Measurements from ENCODE around the gene NUBPL.
"Not testable (repeated sequence)": the region's sequence is repeated elsewhere in the genome, so short reads cannot be mapped to it uniquely, and the experiment has no call there.

NUBPL gene

DNA sequence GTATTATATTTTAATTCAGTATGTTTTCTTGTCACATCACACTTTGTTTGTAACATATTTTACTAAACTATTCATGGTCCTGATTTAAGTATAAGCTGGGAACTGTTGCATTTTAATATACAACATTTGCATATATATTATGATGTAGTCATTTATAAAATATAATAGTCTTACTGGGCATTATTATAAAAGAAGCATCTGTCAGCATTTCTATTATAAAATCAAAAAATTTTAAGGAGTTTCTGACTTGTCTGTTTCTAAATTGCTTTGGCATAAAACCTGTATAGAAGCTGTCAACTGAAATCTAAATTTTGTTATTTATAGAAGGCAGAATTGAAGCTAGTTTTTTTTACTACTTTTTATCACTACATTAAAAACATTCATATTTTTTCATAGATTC, 166.6 kb downstream of the NUBPL start:
- H3K9ac ChIP-seq: no peak overlapping the region
- H3K36me3 ChIP-seq (ENCODE audit: insufficient read depth): no peaks in the 10 kb centered on the region
- no peak overlapping the region for H3K27ac ChIP-seq
- H3K4me3 ChIP-seq (IDR thresholded peaks at IDR 0.05; ENCODE audit: insufficient read depth, low read depth, low read length): no peak overlapping the region
- no peaks in the 10 kb centered on the region for H3K27me3 ChIP-seq (ENCODE audit: insufficient read depth, low read depth)
- no peak overlapping the region for H3K4me2 ChIP-seq
- H4K20me1 ChIP-seq (ENCODE audit: insufficient read depth): no peaks in the 10 kb centered on the region
- TF ChIP-seq, protein P1, sequence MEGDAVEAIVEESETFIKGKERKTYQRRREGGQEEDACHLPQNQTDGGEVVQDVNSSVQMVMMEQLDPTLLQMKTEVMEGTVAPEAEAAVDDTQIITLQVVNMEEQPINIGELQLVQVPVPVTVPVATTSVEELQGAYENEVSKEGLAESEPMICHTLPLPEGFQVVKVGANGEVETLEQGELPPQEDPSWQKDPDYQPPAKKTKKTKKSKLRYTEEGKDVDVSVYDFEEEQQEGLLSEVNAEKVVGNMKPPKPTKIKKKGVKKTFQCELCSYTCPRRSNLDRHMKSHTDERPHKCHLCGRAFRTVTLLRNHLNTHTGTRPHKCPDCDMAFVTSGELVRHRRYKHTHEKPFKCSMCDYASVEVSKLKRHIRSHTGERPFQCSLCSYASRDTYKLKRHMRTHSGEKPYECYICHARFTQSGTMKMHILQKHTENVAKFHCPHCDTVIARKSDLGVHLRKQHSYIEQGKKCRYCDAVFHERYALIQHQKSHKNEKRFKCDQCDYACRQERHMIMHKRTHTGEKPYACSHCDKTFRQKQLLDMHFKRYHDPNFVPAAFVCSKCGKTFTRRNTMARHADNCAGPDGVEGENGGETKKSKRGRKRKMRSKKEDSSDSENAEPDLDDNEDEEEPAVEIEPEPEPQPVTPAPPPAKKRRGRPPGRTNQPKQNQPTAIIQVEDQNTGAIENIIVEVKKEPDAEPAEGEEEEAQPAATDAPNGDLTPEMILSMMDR (conservative IDR thresholded peaks at IDR 0.05; ENCODE audit: low read depth, low read length): no peak
- H3K79me2 ChIP-seq (ENCODE audit: insufficient read depth, low read depth): no peaks in the 10 kb centered on the region
- no peaks in the 10 kb centered on the region for H3K4me1 ChIP-seq (ENCODE audit: low read depth, poor library complexity, severe bottlenecking)
- H2AFZ ChIP-seq (ENCODE audit: low read depth): no peak overlapping the region

DNA sequence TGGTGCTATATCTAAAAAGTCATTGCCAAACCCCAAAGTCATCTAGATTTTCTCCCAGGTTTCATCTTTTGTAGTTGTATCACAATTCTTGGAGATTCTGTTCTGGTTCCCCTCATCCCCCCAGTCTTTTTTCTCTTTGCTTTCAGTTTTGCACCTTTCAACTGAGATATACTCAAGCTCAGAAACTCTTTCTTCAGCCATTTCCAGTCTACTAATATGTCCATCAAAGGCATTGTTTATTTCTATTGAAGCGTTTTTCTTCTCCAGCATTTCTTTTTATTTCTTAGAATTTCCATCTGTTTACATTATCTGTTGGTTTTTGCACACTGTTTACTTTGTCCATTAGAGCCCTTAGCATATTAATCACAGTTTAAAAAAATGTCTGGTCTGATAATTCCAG, 179.5 kb downstream of the NUBPL start:
- Histone ChIP-seq H3K36me3 (ENCODE audit: insufficient read depth) (no peaks in the 10 kb centered on the region), H3K9ac (no peak overlapping the region), H2AFZ (ENCODE audit: low read depth) (no peak overlapping the region), H3K79me2 (ENCODE audit: insufficient read depth, low read depth) (no peaks in the 10 kb centered on the region), H3K27me3 (ENCODE audit: insufficient read depth, low read depth) (no peaks in the 10 kb centered on the region), H3K27ac (no peak overlapping the region), H3K4me1 (ENCODE audit: low read depth, poor library complexity, severe bottlenecking) (no peaks in the 10 kb centered on the region), H3K4me3 (IDR thresholded peaks at IDR 0.05; ENCODE audit: insufficient read depth, low read depth, low read length) (no peak overlapping the region), H4K20me1 (ENCODE audit: insufficient read depth) (no peaks in the 10 kb centered on the region), H3K4me2 (no peak overlapping the region)
- TF ChIP-seq, protein P1 (conservative IDR thresholded peaks at IDR 0.05; ENCODE audit: low read depth, low read length): no peak

DNA sequence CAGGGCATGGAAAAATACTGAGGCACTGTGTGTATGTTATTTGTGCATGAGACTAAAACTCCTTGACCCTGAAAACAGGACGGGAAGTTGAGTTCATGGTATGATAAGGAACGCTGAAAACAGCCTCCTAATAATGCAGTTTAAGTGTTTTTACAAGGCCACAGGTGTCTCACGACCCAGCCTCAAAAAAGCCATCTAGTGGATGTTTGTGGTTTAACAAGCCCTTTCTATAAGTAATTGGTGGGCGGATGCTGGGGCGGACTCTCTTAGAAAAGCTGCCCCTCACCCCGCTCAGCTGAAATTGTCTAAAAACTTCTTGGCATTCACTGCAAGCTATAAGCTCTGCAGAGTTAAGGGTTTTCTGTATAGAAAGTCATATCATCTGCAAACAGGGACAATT, 184.5 kb downstream of the NUBPL start:
- H3K79me2 ChIP-seq (ENCODE audit: insufficient read depth, low read depth): no peaks in the 10 kb centered on the region
- H2AFZ ChIP-seq (ENCODE audit: low read depth): no peak overlapping the region
- H3K36me3 ChIP-seq (ENCODE audit: insufficient read depth): no peaks in the 10 kb centered on the region
- TF ChIP-seq, protein P1 (conservative IDR thresholded peaks at IDR 0.05; ENCODE audit: low read depth, low read length): no peak
- no peaks in the 10 kb centered on the region for H3K27me3 ChIP-seq (ENCODE audit: insufficient read depth, low read depth)
- H3K4me3 ChIP-seq (IDR thresholded peaks at IDR 0.05; ENCODE audit: insufficient read depth, low read depth, low read length): no peak overlapping the region
- H3K4me2 ChIP-seq: no peak overlapping the region
- no peak overlapping the region for H3K27ac ChIP-seq
- no peak overlapping the region for H3K9ac ChIP-seq
- H3K4me1 ChIP-seq (ENCODE audit: low read depth, poor library complexity, severe bottlenecking): no peaks in the 10 kb centered on the region
- H4K20me1 ChIP-seq (ENCODE audit: insufficient read depth): no peaks in the 10 kb centered on the region

DNA sequence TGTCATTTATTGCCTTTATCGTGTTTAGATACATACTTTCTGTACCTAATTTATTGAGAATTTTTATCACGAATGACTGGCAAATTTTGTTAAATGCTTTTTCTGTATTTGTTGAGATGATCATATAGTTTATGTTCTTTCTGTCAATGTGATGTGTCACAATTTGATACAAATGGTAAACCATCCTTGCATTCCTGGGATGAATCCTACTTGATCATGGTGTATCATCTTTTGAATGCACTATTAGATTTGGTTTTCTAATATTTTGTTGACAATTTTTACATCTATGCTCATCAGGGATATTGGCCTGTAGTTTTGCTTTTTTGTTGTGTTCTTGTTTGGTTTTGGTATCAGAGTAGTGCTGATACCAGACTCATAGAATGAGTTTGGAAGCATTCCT, 185.1 kb downstream of the NUBPL start:
- no peak overlapping the region for H3K4me3 ChIP-seq (IDR thresholded peaks at IDR 0.05; ENCODE audit: insufficient read depth, low read depth, low read length)
- no peak overlapping the region for H3K9ac ChIP-seq
- no peaks in the 10 kb centered on the region for H3K79me2 ChIP-seq (ENCODE audit: insufficient read depth, low read depth)
- no peak overlapping the region for H3K27ac ChIP-seq
- no peaks in the 10 kb centered on the region for H3K27me3 ChIP-seq (ENCODE audit: insufficient read depth, low read depth)
- TF ChIP-seq, protein P1 (conservative IDR thresholded peaks at IDR 0.05; ENCODE audit: low read depth, low read length): no peak
- H3K4me1 ChIP-seq (ENCODE audit: low read depth, poor library complexity, severe bottlenecking): no peaks in the 10 kb centered on the region
- no peak overlapping the region for H3K4me2 ChIP-seq
- no peaks in the 10 kb centered on the region for H4K20me1 ChIP-seq (ENCODE audit: insufficient read depth)
- H3K36me3 ChIP-seq (ENCODE audit: insufficient read depth): no peaks in the 10 kb centered on the region
- H2AFZ ChIP-seq (ENCODE audit: low read depth): no peak overlapping the region

DNA sequence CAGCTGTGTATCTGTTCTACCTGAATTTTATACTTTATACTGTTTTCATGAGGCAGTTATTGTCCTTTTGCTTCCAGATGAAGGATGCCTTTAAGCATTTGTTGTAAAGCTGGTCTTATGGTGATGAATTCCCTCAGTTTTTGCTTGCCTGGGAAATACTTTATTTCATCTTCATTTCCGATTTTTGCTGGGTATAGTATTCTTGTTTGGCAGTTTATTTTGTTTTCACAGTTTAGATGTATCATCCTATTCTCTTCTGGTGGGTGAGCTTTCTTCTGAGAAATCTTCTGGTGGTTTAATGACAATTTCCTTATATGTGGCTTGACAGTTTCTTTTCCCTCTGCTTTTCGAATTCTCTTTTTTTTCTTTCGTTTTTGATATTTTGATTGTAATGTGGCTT, 188.1 kb downstream of the NUBPL start:
- Histone ChIP-seq H3K4me2 (no peak overlapping the region), H3K27me3 (ENCODE audit: insufficient read depth, low read depth) (no peaks in the 10 kb centered on the region), H4K20me1 (ENCODE audit: insufficient read depth) (no peaks in the 10 kb centered on the region), H3K79me2 (ENCODE audit: insufficient read depth, low read depth) (no peaks in the 10 kb centered on the region), H3K4me1 (ENCODE audit: low read depth, poor library complexity, severe bottlenecking) (no peaks in the 10 kb centered on the region), H3K36me3 (ENCODE audit: insufficient read depth) (no peaks in the 10 kb centered on the region), H3K4me3 (IDR thresholded peaks at IDR 0.05; ENCODE audit: insufficient read depth, low read depth, low read length) (no peak overlapping the region), H2AFZ (ENCODE audit: low read depth) (no peak overlapping the region), H3K9ac (no peak overlapping the region), H3K27ac (no peak overlapping the region)
- TF ChIP-seq, protein P1 (conservative IDR thresholded peaks at IDR 0.05; ENCODE audit: low read depth, low read length): no peak

DNA sequence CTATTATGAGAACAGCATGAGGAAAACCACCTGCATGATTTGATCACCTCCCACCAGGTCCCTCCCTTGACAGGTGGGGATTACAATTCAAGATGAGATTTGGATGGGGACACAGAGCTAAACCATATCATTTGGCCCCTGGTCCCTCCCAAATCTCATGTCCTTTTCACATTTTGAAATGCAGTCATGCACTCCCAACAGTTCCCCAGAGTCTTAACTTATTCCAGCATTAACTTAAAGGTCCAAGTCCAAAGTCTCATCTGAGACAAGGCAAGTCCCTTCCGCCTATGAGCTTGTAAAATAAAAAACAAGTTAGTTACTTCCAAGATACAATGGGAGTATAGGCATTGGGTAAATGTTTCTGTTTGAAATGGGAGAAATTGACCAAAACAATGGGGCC, 189.8 kb downstream of the NUBPL start:
- not testable (repeated sequence) for H3K4me3 ChIP-seq (IDR thresholded peaks at IDR 0.05; ENCODE audit: insufficient read depth, low read depth, low read length)

More for the DNA sequence above, 189.8 kb downstream of the NUBPL start:
- not testable (repeated sequence) for H3K9ac ChIP-seq; H3K4me1 ChIP-seq (ENCODE audit: low read depth, poor library complexity, severe bottlenecking); H3K27ac ChIP-seq; H3K4me2 ChIP-seq; H4K20me1 ChIP-seq (ENCODE audit: insufficient read depth); H3K79me2 ChIP-seq (ENCODE audit: insufficient read depth, low read depth); H3K36me3 ChIP-seq (ENCODE audit: insufficient read depth); H3K27me3 ChIP-seq (ENCODE audit: insufficient read depth, low read depth); H2AFZ ChIP-seq (ENCODE audit: low read depth)
